CD14-positive monocyte (primary cell): ENCODE results near the gene YOD1. TPM values are rescaled to one million over a fixed set of nuclear protein-coding genes. Genes with fewer than 3 reads are reported as not detected.

Experiments
- DNase-seq, 3 donors: peaks; one replicate each; pipeline ENCODE4 v3.0.0-alpha.2; 2011 to 2022
- H2AFZ ChIP-seq: 2 replicates; pipeline ENCODE4 v1.6.0; 2012; ENCODE audit warnings: mild to moderate bottlenecking, low read depth, low read length, inconsistent platforms; ENCODE audit not compliant: insufficient read depth, poor library complexity, severe bottlenecking
- H3K27ac ChIP-seq, 2 donors: 1 replicate in 1 of 2; 2 replicates in 1 of 2; pipeline ENCODE4 v1.5.1; 2012 to 2013; ENCODE audit warnings: low read length in 2 of 2, control low read depth in 1 of 2, inconsistent platforms in 1 of 2, low read depth in 1 of 2, mild to moderate bottlenecking in 1 of 2
- H3K27me3 ChIP-seq, 2 donors: one replicate each; pipeline versions ENCODE4 v1.6.0 to v1.6.1; 2011 to 2013; ENCODE audit warnings: low read length in 2 of 2; ENCODE audit not compliant: control insufficient read depth in 2 of 2, insufficient read depth in 2 of 2
- H3K36me3 ChIP-seq, 2 donors: replicated peaks in 1 of 2; 1 replicate in 1 of 2; 2 replicates in 1 of 2; pipeline versions ENCODE4 v1.5.1 to v1.6.1; 2012 to 2013; ENCODE audit warnings: low read length in 2 of 2, control low read depth in 1 of 2, inconsistent platforms in 1 of 2, mild to moderate bottlenecking in 1 of 2; ENCODE audit not compliant: insufficient read depth in 2 of 2, control insufficient read depth in 1 of 2
- H3K4me1 ChIP-seq, 2 donors: 1 replicate in 1 of 2; 2 replicates in 1 of 2; pipeline versions ENCODE4 v1.5.1 to v1.6.1; 2012 to 2013; ENCODE audit warnings: low read length in 2 of 2, control low read depth in 1 of 2, inconsistent platforms in 1 of 2, mild to moderate bottlenecking in 1 of 2, moderate library complexity in 1 of 2; ENCODE audit not compliant: insufficient read depth in 2 of 2, control insufficient read depth in 1 of 2
- H3K4me2 ChIP-seq: replicated peaks from 2 replicates; pipeline ENCODE3; 2012; ENCODE audit warnings: low read length, moderate library complexity, mild to moderate bottlenecking; ENCODE audit not compliant: poor library complexity, severe bottlenecking; ENCODE audit errors: extremely low read depth
- H3K4me3 ChIP-seq, 3 experiments: fragments of 200-600 bp in 1 of 3; sonication (generic) in 1 of 3; replicated peaks in 1 of 3; 1 replicate in 2 of 3; 2 replicates in 1 of 3; pipeline ENCODE4 v1.5.1; 2011 to 2013; ENCODE audit warnings: low read length in 3 of 3, mild to moderate bottlenecking in 3 of 3, control low read depth in 2 of 3, low read depth in 2 of 3, inconsistent platforms in 1 of 3, moderate library complexity in 1 of 3
- H3K79me2 ChIP-seq: 2 replicates; pipeline ENCODE4 v1.6.0; 2012; ENCODE audit warnings: mild to moderate bottlenecking, control low read depth, inconsistent platforms, low read length, moderate library complexity; ENCODE audit not compliant: insufficient read depth
- H3K9ac ChIP-seq: 2 replicates; pipeline ENCODE4 v1.6.0; 2017; ENCODE audit warnings: low read length, mild to moderate bottlenecking; ENCODE audit not compliant: insufficient read depth, poor library complexity, severe bottlenecking
- H3K9me3 ChIP-seq, 2 donors: replicated peaks in 1 of 2; 1 replicate in 1 of 2; 2 replicates in 1 of 2; pipeline versions ENCODE4 v1.5.1 to v1.6.1; 2012 to 2013; ENCODE audit warnings: low read length in 2 of 2, control low read depth in 1 of 2; ENCODE audit not compliant: control insufficient read depth in 1 of 2, insufficient read depth in 1 of 2
- H4K20me1 ChIP-seq: 2 replicates; pipeline ENCODE4 v1.6.0; 2012; ENCODE audit warnings: mild to moderate bottlenecking, low read length, control low read depth, moderate library complexity; ENCODE audit not compliant: insufficient read depth
- H3K27ac Mint-ChIP-seq, 7 donors: one replicate each; pipeline ENCODE4 v1.8.0; 2020; ENCODE audit warnings: mild to moderate bottlenecking in 7 of 7, mixed read lengths in 7 of 7, moderate library complexity in 6 of 7, inconsistent platforms in 2 of 7
- H3K27me3 Mint-ChIP-seq, 3 donors: one replicate each; pipeline ENCODE4 v1.8.0; 2021 to 2022; ENCODE audit warnings: low read depth in 3 of 3, mild to moderate bottlenecking in 3 of 3, mixed read lengths in 3 of 3, moderate library complexity in 3 of 3, inconsistent platforms in 1 of 3
- H3K36me3 Mint-ChIP-seq, 2 donors: one replicate each; pipeline ENCODE4 v1.8.0; 2020; ENCODE audit warnings: mixed read lengths in 2 of 2, inconsistent platforms in 1 of 2, mild to moderate bottlenecking in 1 of 2
- H3K4me1 Mint-ChIP-seq: one replicate; pipeline ENCODE4 v1.8.0; 2020; ENCODE audit warnings: mild to moderate bottlenecking, mixed read lengths
- H3K4me3 Mint-ChIP-seq, 2 donors: one replicate each; pipeline ENCODE4 v1.8.0; 2020; ENCODE audit warnings: mild to moderate bottlenecking in 2 of 2, mixed read lengths in 2 of 2, moderate library complexity in 1 of 2
- H3K9me3 Mint-ChIP-seq, 7 donors: one replicate each; pipeline ENCODE4 v1.8.0; 2020 to 2022; ENCODE audit warnings: mixed read lengths in 7 of 7, mild to moderate bottlenecking in 6 of 7, moderate library complexity in 6 of 7, inconsistent platforms in 2 of 7
- WGBS: methylation state at CpG from one replicate; pipeline ENCODE4 v1.1.5; 2013; ENCODE audit warnings: missing lambda C conversion rate; ENCODE audit not compliant: insufficient coverage; 5-methylcytosine and 5-hydroxymethylcytosine counted together
- intact Hi-C, 2 donors: fragments of 100-400 bp; cut with micrococcal nuclease; formaldehyde crosslinking; loops; one replicate each; pipeline versions ENCODE4 v1.15.0 to v1.15.1; 2023
- polyA plus RNA-seq, 3 donors: library from polyadenylated mRNA; depleted of rRNA in 1 of 3; unstranded in 2 of 3; stranded (reverse) in 1 of 3; fragments of 300-500 nt in 2 of 3; fragments of >200 nt in 1 of 3; fragmentation: Illumina TruSeq in 2 of 3; gene quantifications; 1 replicate in 2 of 3; 2 replicates in 1 of 3; pipeline ENCODE4 v1.2.3, GENCODE V29; 2012 to 2021
- TF ChIP-seq, protein P1 (sequence below): fragments of 200-600 bp; IDR thresholded peaks from one replicate; pipeline ENCODE4 v1.8.0; 2022; ENCODE audit warnings: antibody characterized with exemption, mild to moderate bottlenecking

Gene YOD1
- polyA plus RNA-seq, 3 donors, result 1.6 to 8.2 (median 1.7) TPM

DNA sequence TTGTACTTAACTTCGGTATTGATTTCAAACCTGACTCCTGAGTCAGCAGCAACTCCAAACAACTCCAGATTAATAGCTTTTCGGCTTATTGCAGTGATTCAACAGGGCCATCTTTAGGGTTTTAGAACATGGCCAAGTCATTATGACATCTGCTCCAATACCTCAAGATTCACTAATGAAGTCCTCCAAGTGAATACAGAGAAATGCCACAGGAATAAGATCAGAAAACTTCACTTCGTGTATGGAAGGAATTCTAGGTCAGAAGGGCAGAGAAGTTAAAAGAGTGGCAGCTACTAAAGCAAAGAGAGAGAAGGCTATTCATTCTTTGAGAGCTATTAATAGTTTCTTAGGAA, 10.9 kb downstream of the YOD1 start:
- H4K20me1 ChIP-seq, result peaks cover 22% of the 10 kb centered on the region
- Mint-ChIP-seq H3K4me3 (no peak overlapping the region), H3K9me3 (no peaks in the 10 kb centered on the region), H3K27me3 (peaks cover 0 to 7% (median 4%) of the 10 kb centered on the region in 3 donors), H3K36me3 (peaks cover 10 to 14% of the 10 kb centered on the region in 2 donors), H3K4me1 (peaks cover 3% of the 10 kb centered on the region), H3K27ac (no peak overlapping the region)
- intact Hi-C loops, result no loop called here
- TF ChIP-seq, protein P1, sequence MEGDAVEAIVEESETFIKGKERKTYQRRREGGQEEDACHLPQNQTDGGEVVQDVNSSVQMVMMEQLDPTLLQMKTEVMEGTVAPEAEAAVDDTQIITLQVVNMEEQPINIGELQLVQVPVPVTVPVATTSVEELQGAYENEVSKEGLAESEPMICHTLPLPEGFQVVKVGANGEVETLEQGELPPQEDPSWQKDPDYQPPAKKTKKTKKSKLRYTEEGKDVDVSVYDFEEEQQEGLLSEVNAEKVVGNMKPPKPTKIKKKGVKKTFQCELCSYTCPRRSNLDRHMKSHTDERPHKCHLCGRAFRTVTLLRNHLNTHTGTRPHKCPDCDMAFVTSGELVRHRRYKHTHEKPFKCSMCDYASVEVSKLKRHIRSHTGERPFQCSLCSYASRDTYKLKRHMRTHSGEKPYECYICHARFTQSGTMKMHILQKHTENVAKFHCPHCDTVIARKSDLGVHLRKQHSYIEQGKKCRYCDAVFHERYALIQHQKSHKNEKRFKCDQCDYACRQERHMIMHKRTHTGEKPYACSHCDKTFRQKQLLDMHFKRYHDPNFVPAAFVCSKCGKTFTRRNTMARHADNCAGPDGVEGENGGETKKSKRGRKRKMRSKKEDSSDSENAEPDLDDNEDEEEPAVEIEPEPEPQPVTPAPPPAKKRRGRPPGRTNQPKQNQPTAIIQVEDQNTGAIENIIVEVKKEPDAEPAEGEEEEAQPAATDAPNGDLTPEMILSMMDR, result no peak
- H3K4me1 ChIP-seq, result no peaks in the 10 kb centered on the region
- no peak overlapping the region for H3K4me3 ChIP-seq
- H3K4me2 ChIP-seq, result no peak overlapping the region
- H2AFZ ChIP-seq, result no peak overlapping the region
- H3K36me3 ChIP-seq, result peaks cover 3 to 12% of the 10 kb centered on the region in 2 donors
- H3K9me3 ChIP-seq, result no peaks in the 10 kb centered on the region
- 86% methylated on average over 1 of the region's 3 CpGs for WGBS
- no peak overlapping the region for H3K27ac ChIP-seq
- peaks cover 4 to 8% of the 10 kb centered on the region in 2 donors for H3K27me3 ChIP-seq
- peaks cover under 1% of the 10 kb centered on the region for H3K79me2 ChIP-seq
- H3K9ac ChIP-seq, result no peak overlapping the region
- no peak for DNase-seq

- H4K20me1 ChIP-seq, result peaks cover 16% of the 10 kb centered on the region
- H3K27me3 Mint-ChIP-seq, result peaks cover 0 to 7% (median 5%) of the 10 kb centered on the region in 3 donors
- H3K27ac ChIP-seq, result no peak overlapping the region
- peaks cover 4 to 8% of the 10 kb centered on the region in 2 donors for H3K27me3 ChIP-seq
- H3K9me3 ChIP-seq, result no peaks in the 10 kb centered on the region
- peaks cover 3% of the 10 kb centered on the region for H3K4me1 Mint-ChIP-seq
- peak overlapping the region in 1 of 7 donors; percentile 1 for H3K27ac Mint-ChIP-seq
- H3K9me3 Mint-ChIP-seq, result no peaks in the 10 kb centered on the region
- intact Hi-C loops, result no loop called here
- H3K4me1 ChIP-seq, result no peaks in the 10 kb centered on the region
- peaks cover 0 to 10% of the 10 kb centered on the region in 2 donors for H3K36me3 ChIP-seq
- no peak overlapping the region for H3K9ac ChIP-seq
- peaks cover 6 to 11% of the 10 kb centered on the region in 2 donors for H3K36me3 Mint-ChIP-seq
- no peak overlapping the region for H3K4me3 Mint-ChIP-seq
- H3K4me2 ChIP-seq, result no peak overlapping the region
- no CpG with 5 or more reads among the region's 4 CpGs for WGBS
- no peak for DNase-seq
- H3K79me2 ChIP-seq, result no peaks in the 10 kb centered on the region
- no peak overlapping the region for H3K4me3 ChIP-seq
- no peak overlapping the region for H2AFZ ChIP-seq
- TF ChIP-seq, protein P1, result no peak
Measured at GRCh38 chr1:207039380-207040180, 11.4 kb downstream of the YOD1 start.
